ENCODE measurements around the gene PTPRT. TPM values are rescaled to one million over a fixed set of nuclear protein-coding genes. Genes with fewer than 3 reads are reported as not detected.

The PTPRT gene
- polyA plus RNA-seq, 1 experiment: not detected

DNA sequence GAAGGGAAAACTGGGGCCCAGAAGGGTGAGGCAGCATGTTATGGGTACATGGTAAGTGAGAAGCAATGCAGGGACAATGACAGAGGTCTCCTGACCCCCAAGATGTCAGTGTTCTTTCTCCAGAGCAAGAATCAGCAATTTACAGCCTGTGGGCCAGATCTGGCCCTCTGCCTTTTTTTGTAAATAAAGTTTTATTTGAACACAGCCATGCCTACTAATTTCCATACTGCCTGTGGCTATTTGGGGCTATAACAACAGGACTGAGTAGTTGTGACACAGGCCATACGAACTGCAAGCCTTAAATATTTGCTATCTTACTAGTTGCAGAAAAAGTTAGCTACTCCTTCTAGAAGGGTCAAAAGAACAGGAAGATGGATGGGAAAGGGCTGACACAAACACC, 52.5 kb downstream of the PTPRT start:
- DNase-seq (ENCODE audit: low read depth): no peak

DNA sequence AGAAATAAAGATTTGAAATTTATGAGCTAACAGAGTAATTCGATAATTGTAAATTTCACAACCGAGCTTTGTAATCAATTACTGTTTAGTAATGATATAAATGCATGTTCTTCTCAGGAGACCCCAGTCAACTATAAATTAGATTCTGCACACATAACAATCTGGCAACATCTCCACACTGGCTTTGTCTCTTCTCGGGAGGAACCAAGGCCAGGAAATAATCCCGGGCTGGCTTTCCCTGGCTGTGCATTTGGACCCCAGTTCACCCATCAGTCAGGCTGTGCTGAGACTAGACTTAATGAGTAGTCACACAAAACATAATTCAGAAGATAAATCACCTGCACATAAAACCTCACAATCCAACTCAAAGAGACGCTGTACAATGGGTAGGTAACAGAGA, 65.5 kb downstream of the PTPRT start:
- CTCF ChIA-PET: interaction anchor here (0.6 kb wide), 1 partner anchor 1228 kb away, joined by 3 read pairs; no protein-coding TSS in a partner anchor

More for the DNA sequence above, 52.5 kb downstream of the PTPRT start:
- Histone ChIP-seq H3K27me3 (ENCODE audit: control insufficient read depth, insufficient read depth, low read length) (no peaks in the 10 kb centered on the region), H3K36me3 (ENCODE audit: control insufficient read depth, insufficient read depth, low read length) (no peaks in the 10 kb centered on the region), H3K4me3 (ENCODE audit: low read depth, low read length) (no peak overlapping the region)
- ChIA-PET POLR2A (no interaction called here), CTCF (no interaction called here)
- TF ChIP-seq, protein P1, sequence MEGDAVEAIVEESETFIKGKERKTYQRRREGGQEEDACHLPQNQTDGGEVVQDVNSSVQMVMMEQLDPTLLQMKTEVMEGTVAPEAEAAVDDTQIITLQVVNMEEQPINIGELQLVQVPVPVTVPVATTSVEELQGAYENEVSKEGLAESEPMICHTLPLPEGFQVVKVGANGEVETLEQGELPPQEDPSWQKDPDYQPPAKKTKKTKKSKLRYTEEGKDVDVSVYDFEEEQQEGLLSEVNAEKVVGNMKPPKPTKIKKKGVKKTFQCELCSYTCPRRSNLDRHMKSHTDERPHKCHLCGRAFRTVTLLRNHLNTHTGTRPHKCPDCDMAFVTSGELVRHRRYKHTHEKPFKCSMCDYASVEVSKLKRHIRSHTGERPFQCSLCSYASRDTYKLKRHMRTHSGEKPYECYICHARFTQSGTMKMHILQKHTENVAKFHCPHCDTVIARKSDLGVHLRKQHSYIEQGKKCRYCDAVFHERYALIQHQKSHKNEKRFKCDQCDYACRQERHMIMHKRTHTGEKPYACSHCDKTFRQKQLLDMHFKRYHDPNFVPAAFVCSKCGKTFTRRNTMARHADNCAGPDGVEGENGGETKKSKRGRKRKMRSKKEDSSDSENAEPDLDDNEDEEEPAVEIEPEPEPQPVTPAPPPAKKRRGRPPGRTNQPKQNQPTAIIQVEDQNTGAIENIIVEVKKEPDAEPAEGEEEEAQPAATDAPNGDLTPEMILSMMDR (IDR thresholded peaks at IDR 0.05; ENCODE audit: insufficient read depth, low read depth, low read length): no peak

DNA sequence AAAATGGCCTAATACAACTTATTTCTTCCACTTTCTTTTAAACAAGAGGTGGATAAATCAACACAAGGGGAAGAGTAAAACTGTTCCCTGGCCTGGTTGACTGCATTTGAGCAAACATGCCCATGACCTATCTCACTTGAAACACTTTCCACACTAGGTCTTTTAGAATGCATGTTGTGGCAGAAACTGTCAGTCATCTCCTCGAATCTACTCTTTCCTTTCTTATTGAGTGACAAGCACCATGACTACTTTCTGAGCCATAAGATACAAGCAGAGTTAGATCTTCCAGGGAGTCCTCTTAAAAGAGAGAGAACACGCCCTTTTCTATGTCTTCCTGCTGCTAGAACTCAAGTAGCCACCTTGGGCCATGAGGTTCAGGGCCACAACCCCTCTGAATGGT, 66.5 kb downstream of the PTPRT start:
- no peaks in the 10 kb centered on the region for H3K36me3 ChIP-seq (ENCODE audit: control insufficient read depth, insufficient read depth, low read length)
- TF ChIP-seq, protein P1 (IDR thresholded peaks at IDR 0.05; ENCODE audit: insufficient read depth, low read depth, low read length): no peak
- ChIA-PET POLR2A (no interaction called here), CTCF (no interaction called here)
- DNase-seq (ENCODE audit: low read depth): no peak
- H3K27me3 ChIP-seq (ENCODE audit: control insufficient read depth, insufficient read depth, low read length): no peaks in the 10 kb centered on the region
- no peak overlapping the region for H3K4me3 ChIP-seq (ENCODE audit: low read depth, low read length)

More for the DNA sequence above, 65.5 kb downstream of the PTPRT start:
- Histone ChIP-seq H3K27me3 (ENCODE audit: control insufficient read depth, insufficient read depth, low read length) (no peaks in the 10 kb centered on the region), H3K36me3 (ENCODE audit: control insufficient read depth, insufficient read depth, low read length) (no peaks in the 10 kb centered on the region), H3K4me3 (ENCODE audit: low read depth, low read length) (no peak overlapping the region)
- POLR2A ChIA-PET: no interaction called here
- DNase-seq (ENCODE audit: low read depth): no peak
- TF ChIP-seq, protein P1 (IDR thresholded peaks at IDR 0.05; ENCODE audit: insufficient read depth, low read depth, low read length): no peak

DNA sequence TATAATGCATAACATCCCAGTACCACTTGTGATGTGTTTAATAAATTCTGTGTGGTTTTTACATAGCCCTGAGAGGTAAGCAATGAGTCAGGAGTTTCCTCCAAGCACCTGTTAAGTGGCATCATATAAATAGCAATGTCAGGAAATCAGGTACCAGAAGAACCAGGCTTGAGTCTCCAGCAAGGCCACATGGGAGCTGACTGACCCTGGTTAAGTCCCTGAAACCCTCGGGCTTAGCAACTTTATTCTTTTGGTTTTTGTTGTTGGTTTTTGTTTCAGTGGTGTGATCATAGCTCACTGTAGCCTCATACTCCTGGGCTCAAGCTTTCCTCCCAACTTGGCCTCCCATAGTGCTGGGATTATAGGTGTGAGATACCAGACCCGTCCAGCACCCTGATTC, 70.0 kb downstream of the PTPRT start:
- DNase-seq (ENCODE audit: low read depth): no peak
- H3K36me3 ChIP-seq (ENCODE audit: control insufficient read depth, insufficient read depth, low read length): no peaks in the 10 kb centered on the region
- no peak overlapping the region for H3K4me3 ChIP-seq (ENCODE audit: low read depth, low read length)
- CTCF ChIA-PET: no interaction called here
- H3K27me3 ChIP-seq (ENCODE audit: control insufficient read depth, insufficient read depth, low read length): no peaks in the 10 kb centered on the region
- TF ChIP-seq, protein P1 (IDR thresholded peaks at IDR 0.05; ENCODE audit: insufficient read depth, low read depth, low read length): no peak
- POLR2A ChIA-PET: no interaction called here

DNA sequence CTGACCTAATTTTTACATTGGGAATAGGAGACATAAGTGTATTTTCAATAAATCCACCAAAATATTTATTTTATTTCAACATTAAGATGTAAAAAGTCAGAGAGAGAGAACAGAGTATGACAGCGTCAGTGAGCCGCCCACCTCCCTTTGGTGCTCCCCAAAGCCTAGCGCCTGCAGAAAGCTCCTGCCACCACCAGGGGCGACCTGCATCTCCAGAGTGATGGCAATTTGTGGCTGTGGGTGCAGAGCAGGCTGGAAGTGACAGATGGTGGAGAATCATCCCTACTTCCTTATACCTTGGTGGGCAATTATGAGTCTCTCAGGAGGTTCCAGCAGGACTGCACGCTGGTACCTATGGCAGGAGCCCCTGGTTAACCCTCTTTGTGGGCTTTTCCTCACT, 87.3 kb downstream of the PTPRT start:
- ChIA-PET CTCF (no interaction called here), POLR2A (no interaction called here)
- Histone ChIP-seq H3K27me3 (ENCODE audit: control insufficient read depth, insufficient read depth, low read length) (no peaks in the 10 kb centered on the region), H3K4me3 (ENCODE audit: low read depth, low read length) (no peak overlapping the region), H3K36me3 (ENCODE audit: control insufficient read depth, insufficient read depth, low read length) (no peaks in the 10 kb centered on the region)
- TF ChIP-seq, protein P1 (IDR thresholded peaks at IDR 0.05; ENCODE audit: insufficient read depth, low read depth, low read length): no peak
- no peak for DNase-seq (ENCODE audit: low read depth)

Measured in BJ (cell line).